Measurements from ENCODE around the gene TMX4.
A peak's percentile ranks its signal among the peaks of the same experiment; 100 is the strongest.
"Not testable (repeated sequence)": the region's sequence is repeated elsewhere in the genome, so short reads cannot be mapped to it uniquely, and the experiment has no call there.

Gene TMX4

GRCh38 chr20:8019246-8019997 lies at the start of gene TMX4:
TSS of gene TMX4 (minus strand) at chr20:8019761. CDS start at chr20:8019613, 148 bp downstream.
- peak; percentile 86 to 95 for DNase-seq

GRCh38 chr20:8067082-8067481 lies 47.5 kb upstream of the TMX4 start:
- no peak for DNase-seq

- DNase-seq, result no peak
Observed at GRCh38 chr20:8066662-8067061, 47.1 kb upstream of the TMX4 start.

- DNase-seq, result no peak
Observed at GRCh38 chr20:8065691-8066090, 46.1 kb upstream of the TMX4 start.

GRCh38 chr20:8062756-8063155 lies 43.2 kb upstream of the TMX4 start:
- no peak for DNase-seq

GRCh38 chr20:8061861-8062518 lies 42.4 kb upstream of the TMX4 start:
- no peak for DNase-seq

- no peak for DNase-seq
Observed at GRCh38 chr20:8060977-8061376, 41.4 kb upstream of the TMX4 start.

- DNase-seq, result no peak
Observed at GRCh38 chr20:8057871-8058270, 38.3 kb upstream of the TMX4 start.

- no peak for DNase-seq
Observed at GRCh38 chr20:8055096-8055495, 35.5 kb upstream of the TMX4 start.

- no peak for DNase-seq
Observed at GRCh38 chr20:8050157-8050837, 30.7 kb upstream of the TMX4 start.

GRCh38 chr20:8049310-8049709 lies 29.7 kb upstream of the TMX4 start:
- no peak for DNase-seq

GRCh38 chr20:8045946-8046345 lies 26.4 kb upstream of the TMX4 start:
- DNase-seq, result no peak

- DNase-seq, result peak in 1 of 2 experiments; percentile 74
Observed at GRCh38 chr20:8043687-8044282, 24.2 kb upstream of the TMX4 start.

- peak in 1 of 2 experiments; percentile 8 for DNase-seq
Observed at GRCh38 chr20:8039042-8039441, 19.5 kb upstream of the TMX4 start.

- DNase-seq, result no peak
Observed at GRCh38 chr20:8036771-8037170, 17.2 kb upstream of the TMX4 start.

GRCh38 chr20:8033151-8033841 lies 13.7 kb upstream of the TMX4 start:
- no peak for DNase-seq

- DNase-seq, result no peak
Observed at GRCh38 chr20:8032499-8032898, 12.9 kb upstream of the TMX4 start.

- not testable (repeated sequence) for DNase-seq
Observed at GRCh38 chr20:8031539-8031938, 12.0 kb upstream of the TMX4 start.

GRCh38 chr20:8021541-8022269 lies 2.1 kb upstream of the TMX4 start:
- DNase-seq, result no peak

- DNase-seq, result no peak
Observed at GRCh38 chr20:8020314-8021079, 936 bp upstream of the TMX4 start.

- DNase-seq, result no peak
Observed at GRCh38 chr20:8019998-8020247, 362 bp upstream of the TMX4 start.

GRCh38 chr20:8018958-8019245 lies 659 bp downstream of the TMX4 start:
- peak in 1 of 2 experiments; percentile 77 for DNase-seq
